H9 (cell line): ENCODE data around the gene CHI3L2. TPM values are rescaled to one million over a fixed set of nuclear protein-coding genes. Genes with fewer than 3 reads are reported as not detected.

Experiments used
- DNase-seq: peaks from one replicate; pipeline ENCODE4 v3.0.0-alpha.2; 2017
- H2AFZ ChIP-seq: one replicate; pipeline ENCODE4 v1.6.1; 2013; ENCODE audit warnings: mild to moderate bottlenecking, low read length, control low read depth, moderate library complexity
- H2AK5ac ChIP-seq: 2 replicates; pipeline ENCODE4 v1.6.1; 2013; ENCODE audit warnings: low read length, control low read depth, mixed read lengths; ENCODE audit not compliant: insufficient read length
- H2BK120ac ChIP-seq: one replicate; pipeline ENCODE4 v1.6.1; 2013; ENCODE audit warnings: low read depth, mild to moderate bottlenecking, low read length, control low read depth, inconsistent platforms; ENCODE audit not compliant: poor library complexity, severe bottlenecking
- H2BK12ac ChIP-seq: 2 replicates; pipeline ENCODE4 v1.6.1; 2013; ENCODE audit warnings: low read length, control low read depth, mixed read lengths, low read depth; ENCODE audit not compliant: insufficient read length
- H2BK15ac ChIP-seq: 2 replicates; pipeline ENCODE4 v1.6.1; 2013; ENCODE audit warnings: low read depth, low read length, control low read depth
- H2BK20ac ChIP-seq: one replicate; pipeline ENCODE4 v1.6.1; 2013; ENCODE audit warnings: low read depth, mild to moderate bottlenecking, low read length, control low read depth, inconsistent platforms; ENCODE audit not compliant: poor library complexity, severe bottlenecking
- H2BK5ac ChIP-seq: 2 replicates; pipeline ENCODE4 v1.6.1; 2013; ENCODE audit warnings: low read length, control low read depth, mixed read lengths; ENCODE audit not compliant: insufficient read length
- H3K14ac ChIP-seq: 2 replicates; pipeline ENCODE4 v1.6.1; 2013; ENCODE audit warnings: low read length, control low read depth; ENCODE audit not compliant: insufficient read depth
- H3K18ac ChIP-seq: 2 replicates; pipeline ENCODE4 v1.6.1; 2013; ENCODE audit warnings: low read depth, mild to moderate bottlenecking, mixed read lengths, low read length, control low read depth; ENCODE audit not compliant: insufficient read length
- H3K23ac ChIP-seq: 2 replicates; pipeline ENCODE4 v1.6.1; 2013; ENCODE audit warnings: low read length, control low read depth, mixed read lengths, low read depth; ENCODE audit not compliant: insufficient read length
- H3K23me2 ChIP-seq: 2 replicates; pipeline ENCODE4 v1.6.1; 2013; ENCODE audit warnings: low read depth, mild to moderate bottlenecking, mixed read lengths, low read length, control low read depth; ENCODE audit not compliant: insufficient read length, poor library complexity, severe bottlenecking
- H3K27ac ChIP-seq: 2 replicates; pipeline ENCODE4 v1.5.1; 2013; ENCODE audit warnings: low read length, control low read depth, mixed read lengths, low read depth; ENCODE audit not compliant: insufficient read length
- H3K27me3 ChIP-seq: 2 replicates; pipeline ENCODE4 v1.6.1; 2013; ENCODE audit warnings: low read length, control low read depth, inconsistent platforms; ENCODE audit not compliant: insufficient read depth
- H3K4ac ChIP-seq: 2 replicates; pipeline ENCODE4 v1.6.1; 2013; ENCODE audit warnings: low read depth, mild to moderate bottlenecking, control low read depth, inconsistent platforms, low read length, moderate library complexity
- H3K4me1 ChIP-seq: 2 replicates; pipeline ENCODE4 v1.6.1; 2013; ENCODE audit warnings: low read length, control low read depth, inconsistent platforms; ENCODE audit not compliant: insufficient read depth
- H3K4me2 ChIP-seq: 2 replicates; pipeline ENCODE4 v1.6.1; 2013; ENCODE audit warnings: low read length, control low read depth, mixed read lengths; ENCODE audit not compliant: insufficient read length, insufficient read depth
- H3K56ac ChIP-seq: 2 replicates; pipeline ENCODE4 v1.6.1; 2013; ENCODE audit warnings: low read depth, mild to moderate bottlenecking, mixed read lengths, low read length, control low read depth; ENCODE audit not compliant: insufficient read length
- H3K79me1 ChIP-seq: 2 replicates; pipeline ENCODE4 v1.6.1; 2013; ENCODE audit warnings: low read depth, mild to moderate bottlenecking, moderate library complexity, low read length, control low read depth, inconsistent platforms; ENCODE audit not compliant: insufficient read depth, poor library complexity, severe bottlenecking
- H3K79me2 ChIP-seq: 2 replicates; pipeline ENCODE4 v1.6.1; 2013; ENCODE audit warnings: low read length, control low read depth, inconsistent platforms; ENCODE audit not compliant: insufficient read depth
- H3K9ac ChIP-seq: 2 replicates; pipeline ENCODE4 v1.6.1; 2013; ENCODE audit warnings: low read length, control low read depth, mixed read lengths; ENCODE audit not compliant: insufficient read length; ENCODE audit errors: extremely low read depth
- H3K9me3 ChIP-seq: one replicate; pipeline ENCODE4 v1.6.1; 2013; ENCODE audit warnings: low read depth, low read length, inconsistent platforms; ENCODE audit not compliant: control insufficient read depth
- H3T11ph ChIP-seq: one replicate; pipeline ENCODE4 v1.6.1; 2013; ENCODE audit warnings: mild to moderate bottlenecking, low read length, control low read depth, inconsistent platforms
- H4K20me1 ChIP-seq: one replicate; pipeline ENCODE4 v1.6.1; 2013; ENCODE audit not compliant: control insufficient read depth, insufficient read length, insufficient read depth
- H4K5ac ChIP-seq: 2 replicates; pipeline ENCODE4 v1.6.1; 2013; ENCODE audit warnings: low read depth, mild to moderate bottlenecking, mixed read lengths, low read length, control low read depth; ENCODE audit not compliant: insufficient read length
- H4K8ac ChIP-seq: replicated peaks from 2 replicates; pipeline ENCODE4 v1.6.1; 2013; ENCODE audit warnings: low read length, control low read depth, mixed read lengths, low read depth; ENCODE audit not compliant: insufficient read length
- H4K91ac ChIP-seq: 2 replicates; pipeline ENCODE4 v1.6.1; 2013; ENCODE audit warnings: low read depth, mild to moderate bottlenecking, moderate library complexity, mixed read lengths, low read length, control low read depth; ENCODE audit not compliant: insufficient read length
- H3K27ac Mint-ChIP-seq, 3 experiments: 2 replicates in 2 of 3; 3 replicates in 1 of 3; pipeline ENCODE4 v1.8.0; 2020 to 2021; ENCODE audit warnings: mixed read lengths in 3 of 3, mild to moderate bottlenecking in 1 of 3, moderate library complexity in 1 of 3
- H3K27me3 Mint-ChIP-seq: 2 replicates; pipeline ENCODE4 v1.8.0; 2021; ENCODE audit warnings: low read depth, mild to moderate bottlenecking, moderate library complexity, mixed read lengths
- H3K36me3 Mint-ChIP-seq, 3 experiments: 2 replicates in 2 of 3; 3 replicates in 1 of 3; pipeline ENCODE4 v1.8.0; 2020 to 2021; ENCODE audit warnings: low read depth in 3 of 3, mixed read lengths in 3 of 3; ENCODE audit not compliant: insufficient read depth in 1 of 3
- H3K4me1 Mint-ChIP-seq, 2 experiments: 2 replicates each; pipeline ENCODE4 v1.8.0; 2020; ENCODE audit warnings: mixed read lengths in 2 of 2
- H3K4me3 Mint-ChIP-seq, 2 experiments: 2 replicates in 1 of 2; 3 replicates in 1 of 2; pipeline ENCODE4 v1.8.0; 2020 to 2021; ENCODE audit warnings: mild to moderate bottlenecking in 2 of 2, mixed read lengths in 2 of 2, moderate library complexity in 1 of 2
- H3K9me3 Mint-ChIP-seq, 2 experiments: 2 replicates in 1 of 2; 3 replicates in 1 of 2; pipeline ENCODE4 v1.8.0; 2020; ENCODE audit warnings: mild to moderate bottlenecking in 2 of 2, mixed read lengths in 2 of 2, moderate library complexity in 1 of 2
- WGBS: extraction: QIAGEN DNeasy Blood & Tissue Kit; methylation state at CpG from one replicate; pipeline ENCODE4 v1.1.7; 2013; ENCODE audit warnings: missing lambda C conversion rate, low lambda C conversion rate, mixed read lengths; ENCODE audit not compliant: insufficient read length; ENCODE audit errors: extremely low coverage; 5-methylcytosine and 5-hydroxymethylcytosine counted together
- total RNA-seq: library from RNA; stranded (reverse); gene quantifications from 2 replicates; pipeline ENCODE4 v1.2.1, GENCODE V29; 2021
- TF ChIP-seq, protein P1 (sequence below): fragments of 200-600 bp; sonication (generic); conservative IDR thresholded peaks from 3 replicates; pipeline ENCODE4 v1.8.0; 2021; ENCODE audit warnings: antibody characterized with exemption, mild to moderate bottlenecking

The CHI3L2 gene
- total RNA-seq, 1 experiment from 2014 or later, result not detected

DNA sequence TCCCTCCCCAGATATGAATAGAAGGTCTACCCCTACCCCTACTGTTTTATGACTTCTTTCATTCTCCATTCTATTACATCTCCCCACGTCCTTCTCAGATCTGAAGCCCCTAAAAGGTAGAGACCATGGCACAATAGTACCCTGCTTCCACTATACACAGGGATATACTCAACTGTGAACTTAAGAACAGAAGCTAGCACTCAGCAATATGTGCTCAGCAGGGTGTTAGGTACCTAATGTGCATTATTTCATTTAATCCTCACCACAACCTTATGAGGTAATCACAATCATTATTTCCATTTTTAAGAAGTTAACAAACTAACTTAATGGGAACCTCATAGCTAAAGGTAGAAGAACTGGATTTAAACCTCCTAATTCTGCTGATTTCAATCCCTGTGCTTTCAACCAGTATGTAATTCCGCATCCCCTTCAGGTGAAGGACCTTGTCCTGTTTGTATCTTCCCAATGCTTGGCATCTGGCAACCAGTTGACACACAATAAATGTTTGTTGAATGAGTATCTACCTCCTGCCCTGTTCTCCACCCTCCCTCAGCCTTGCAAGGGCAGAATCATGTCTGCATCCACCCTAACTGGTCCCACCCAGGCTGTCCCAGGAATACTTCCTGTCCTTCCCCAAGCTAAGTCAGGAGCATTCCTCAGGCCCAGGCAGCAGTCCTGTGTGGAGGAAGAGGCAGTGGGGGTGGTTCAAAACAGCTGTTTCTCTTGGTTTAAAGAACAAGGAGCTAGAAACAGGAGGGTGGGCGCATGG is 33.6 kb upstream of the CHI3L2 start:
- Mint-ChIP-seq H3K27ac (no peak overlapping the region), H3K27me3 (no peaks in the 10 kb centered on the region; the same call in 1 of the 2 replicates), H3K4me3 (no peak overlapping the region), H3K4me1 (peaks cover 9 to 15% of the 10 kb centered on the region in 2 experiments; a peak in 3 of 4 replicates), H3K36me3 (peaks cover 0 to 6% (median 0%) of the 10 kb centered on the region in 3 experiments; a peak in 2 of 7 replicates), H3K9me3 (no peaks in the 10 kb centered on the region)
- Histone ChIP-seq H3K23ac (no peak overlapping the region), H3K9me3 (no peaks in the 10 kb centered on the region), H3K4me1 (no peaks in the 10 kb centered on the region), H3K14ac (no peak overlapping the region; the same call in 1 of the 2 replicates), H2BK20ac (no peak overlapping the region), H4K8ac (no peak overlapping the region), H2AFZ (no peak overlapping the region), H3K27ac (no peak overlapping the region), H3K9ac (no peak overlapping the region), H3K56ac (no peak overlapping the region), H3K23me2 (no peaks in the 10 kb centered on the region), H2BK12ac (no peak overlapping the region), H2AK5ac (no peak overlapping the region), H3K79me2 (no peaks in the 10 kb centered on the region), H3K4ac (no peak overlapping the region), H4K91ac (no peak overlapping the region), H4K20me1 (no peaks in the 10 kb centered on the region), H3K18ac (no peak overlapping the region), H3K4me2 (no peak overlapping the region), H3K27me3 (no peaks in the 10 kb centered on the region; the same call in 1 of the 2 replicates), H3K79me1 (no peaks in the 10 kb centered on the region), H4K5ac (no peak overlapping the region), H3T11ph (no peak overlapping the region), H2BK15ac (no peak overlapping the region), H2BK5ac (no peak overlapping the region), H2BK120ac (no peak overlapping the region)
- no CpG with 5 or more reads among the region's 3 CpGs for WGBS
- TF ChIP-seq, protein P1, sequence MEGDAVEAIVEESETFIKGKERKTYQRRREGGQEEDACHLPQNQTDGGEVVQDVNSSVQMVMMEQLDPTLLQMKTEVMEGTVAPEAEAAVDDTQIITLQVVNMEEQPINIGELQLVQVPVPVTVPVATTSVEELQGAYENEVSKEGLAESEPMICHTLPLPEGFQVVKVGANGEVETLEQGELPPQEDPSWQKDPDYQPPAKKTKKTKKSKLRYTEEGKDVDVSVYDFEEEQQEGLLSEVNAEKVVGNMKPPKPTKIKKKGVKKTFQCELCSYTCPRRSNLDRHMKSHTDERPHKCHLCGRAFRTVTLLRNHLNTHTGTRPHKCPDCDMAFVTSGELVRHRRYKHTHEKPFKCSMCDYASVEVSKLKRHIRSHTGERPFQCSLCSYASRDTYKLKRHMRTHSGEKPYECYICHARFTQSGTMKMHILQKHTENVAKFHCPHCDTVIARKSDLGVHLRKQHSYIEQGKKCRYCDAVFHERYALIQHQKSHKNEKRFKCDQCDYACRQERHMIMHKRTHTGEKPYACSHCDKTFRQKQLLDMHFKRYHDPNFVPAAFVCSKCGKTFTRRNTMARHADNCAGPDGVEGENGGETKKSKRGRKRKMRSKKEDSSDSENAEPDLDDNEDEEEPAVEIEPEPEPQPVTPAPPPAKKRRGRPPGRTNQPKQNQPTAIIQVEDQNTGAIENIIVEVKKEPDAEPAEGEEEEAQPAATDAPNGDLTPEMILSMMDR, result no peak
- no peak for DNase-seq
